Pancreas (tissue), 10 donors: ENCODE data around the gene VIPAS39. TPM values are rescaled to one million over a fixed set of nuclear protein-coding genes. Genes with fewer than 3 reads are reported as not detected.

Experiments used
- ATAC-seq, 4 donors: fragments of 200-7000 bp; cut with Tn5 transposase; one replicate each; pipeline versions ENCODE4 v1.8.0 to v1.9.1; 2020; ENCODE audit warnings: mild to moderate bottlenecking in 4 of 4, moderate library complexity in 4 of 4
- DNase-seq, 6 donors: peaks; one replicate each; pipeline ENCODE4 v3.0.0-alpha.2; 2020
- FAIRE-seq: peaks from 2 replicates; lab custom pipeline; 2012; peaks lifted over from hg19 to GRCh38; lab: Jason Lieb, UNC
- H3K27ac ChIP-seq, 4 donors: fragments of 200-600 bp; sonication (generic); 1 replicate in 3 of 4; 2 replicates in 1 of 4; pipeline versions ENCODE4 v1.5.0 to v1.8.0; 2020
- H3K27me3 ChIP-seq, 4 donors: fragments of 200-600 bp; one replicate each; pipeline ENCODE4 v1.8.0; 2021
- H3K36me3 ChIP-seq, 3 donors: fragments of 200-600 bp; sonication (generic) in 1 of 3; one replicate each; pipeline versions ENCODE4 v1.5.0 to v1.8.0; 2020 to 2021
- H3K4me1 ChIP-seq, 3 donors: fragments of 200-600 bp; one replicate each; pipeline ENCODE4 v1.8.0; 2021
- H3K4me3 ChIP-seq, 4 donors: fragments of 200-600 bp; sonication (generic) in 2 of 4; one replicate each; pipeline versions ENCODE4 v1.5.0 to v1.8.0; 2020 to 2021
- H3K9me3 ChIP-seq, 4 donors: fragments of 200-600 bp; one replicate each; pipeline ENCODE4 v1.8.0; 2021
- CTCF ChIP-seq, 4 donors: fragments of 200-600 bp; sonication (generic) in 3 of 4; IDR thresholded peaks; one replicate each; pipeline versions ENCODE4 v1.5.0 to v1.8.0; 2021; ENCODE audit warnings: antibody characterized with exemption in 4 of 4
- WGBS, 2 donors: extraction: QIAGEN DNeasy Blood & Tissue Kit; methylation state at CpG; one replicate each; pipeline ENCODE4 v1.1.7; 2013; 5-methylcytosine and 5-hydroxymethylcytosine counted together
- intact Hi-C, 3 donors: fragments of 100-400 bp; cut with DNase I; formaldehyde crosslinking; loops; one replicate each; pipeline versions ENCODE4 v1.11.1 to v1.14.2; 2022
- polyA plus RNA-seq, 2 donors: library from polyadenylated mRNA; stranded (reverse); fragments of 200-250 nt; gene quantifications; one replicate each; pipeline ENCODE4 v1.2.3, GENCODE V29; 2013
- total RNA-seq, 6 donors: library from RNA; stranded (reverse); fragmentation: NEBNext Ultra II Directional in 4 of 6; extraction: Animal tissue kit (Norgen Biotek cat#: 25700) in 4 of 6; gene quantifications; one replicate each; pipeline versions ENCODE4 v1.2.1 to v1.2.4, GENCODE V29; 2021 to 2023
- donor health status: healthy with polysubstance abuse.
- donor health status: DM: no; HTN: no; CAD: no; lungs with moderate emphysema.
- donor health status: DM: no; HTN: no; CAD: no.
- donor health status: control.
- donor health status: control.
- donor health status: Bipolar disorder and iron deficiency.
- donor health status: DM: yes; HTN: yes; CAD: no.
- donor health status: DM: no; HTN: no; CAD: no.
- donor health status: DM: no; HTN: no; CAD: no.
- donor health status: DM: yes; HTN: yes; CAD: no.

VIPAS39 gene
- total and polyA plus RNA-seq, 8 donors: 6.1 to 12.5 (median 7.7) TPM

GRCh38 chr14:77482422-77482821, 25.0 kb upstream of the VIPAS39 start:
- no peaks in the 10 kb centered on the region for H3K36me3 ChIP-seq
- intact Hi-C loops: no loop called here
- no peak overlapping the region for H3K4me3 ChIP-seq
- H3K27me3 ChIP-seq: no peaks in the 10 kb centered on the region
- FAIRE-seq: no peak
- no peak for TF ChIP-seq CTCF (IDR thresholded peaks at IDR 0.05)
- no peak for DNase-seq
- no peaks in the 10 kb centered on the region for H3K4me1 ChIP-seq
- H3K9me3 ChIP-seq: no peaks in the 10 kb centered on the region
- ATAC-seq: no peak
- H3K27ac ChIP-seq: no peak overlapping the region
- WGBS, 2 donors: 75 to 83% methylated on average over 8 of the region's 8 CpGs

DNA sequence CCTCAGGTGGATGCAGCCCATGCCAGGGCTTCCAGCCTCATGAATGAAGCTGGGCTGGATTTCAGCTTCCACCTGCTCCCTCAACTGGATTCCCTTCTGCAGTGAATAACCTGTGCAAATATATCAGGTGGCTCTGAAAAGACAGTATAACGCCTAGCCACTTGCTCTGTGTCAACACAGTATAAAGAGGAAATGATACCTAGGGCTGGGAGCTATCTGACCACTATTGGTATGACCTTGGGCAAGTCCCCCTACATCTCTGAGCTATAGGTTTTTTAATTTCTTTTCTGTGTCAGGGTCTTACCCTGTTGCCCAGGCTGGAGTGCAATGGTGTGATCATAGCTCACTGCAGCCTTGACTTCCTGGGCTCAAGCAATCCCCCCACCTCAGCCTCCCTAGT, 21.4 kb upstream of the VIPAS39 start:
- intact Hi-C loops: no loop called here
- H3K4me1 ChIP-seq: no peaks in the 10 kb centered on the region

DNA sequence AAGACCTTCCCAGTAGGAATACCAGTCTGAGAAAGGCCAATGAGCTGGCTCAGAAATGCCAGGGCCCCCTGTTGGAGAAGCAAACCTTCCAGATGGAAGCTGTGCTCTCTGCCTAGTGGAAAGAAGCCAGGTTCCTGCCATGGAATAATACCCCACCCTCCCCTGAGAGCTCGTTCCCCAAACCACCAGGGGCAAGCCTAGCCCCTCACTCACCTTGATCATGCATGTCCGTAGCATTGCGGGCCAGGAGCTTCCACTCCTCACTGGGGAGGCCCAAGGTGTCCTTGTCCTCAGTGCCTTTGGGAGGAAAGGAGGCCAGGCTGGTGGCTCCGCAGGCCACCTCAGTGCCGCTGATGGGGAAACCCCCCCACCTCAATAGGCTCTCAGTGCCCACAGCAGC, 20.6 kb upstream of the VIPAS39 start:
- ATAC-seq (no peak), DNase-seq (no peak), FAIRE-seq (no peak)
- Histone ChIP-seq H3K4me1 (no peaks in the 10 kb centered on the region), H3K9me3 (no peaks in the 10 kb centered on the region), H3K4me3 (no peak overlapping the region), H3K36me3 (no peaks in the 10 kb centered on the region), H3K27me3 (no peaks in the 10 kb centered on the region), H3K27ac (no peak overlapping the region)
- no peak for TF ChIP-seq CTCF (IDR thresholded peaks at IDR 0.05)
- intact Hi-C loops: no loop called here
- 80 to 85% methylated on average over 5 of the region's 5 CpGs for WGBS, 2 donors

More for the DNA sequence above, 21.4 kb upstream of the VIPAS39 start:
- no peaks in the 10 kb centered on the region for H3K27me3 ChIP-seq
- H3K9me3 ChIP-seq: no peaks in the 10 kb centered on the region
- H3K36me3 ChIP-seq: no peaks in the 10 kb centered on the region
- no peak overlapping the region for H3K4me3 ChIP-seq
- DNase-seq (no peak), FAIRE-seq (no peak), ATAC-seq (no peak)
- TF ChIP-seq CTCF (IDR thresholded peaks at IDR 0.05): no peak
- H3K27ac ChIP-seq: no peak overlapping the region
- 61 to 65% methylated on average over 1 of the region's 1 CpG for WGBS, 2 donors

GRCh38 chr14:77475432-77476115, 18.2 kb upstream of the VIPAS39 start:
- DNase-seq: no peak
- intact Hi-C loops: no loop called here
- WGBS, 2 donors: 73 to 79% methylated on average over 31 to 35 of the region's 35 CpGs
- Histone ChIP-seq H3K9me3 (no peaks in the 10 kb centered on the region), H3K4me3 (no peak overlapping the region), H3K4me1 (no peaks in the 10 kb centered on the region), H3K36me3 (no peaks in the 10 kb centered on the region), H3K27ac (no peak overlapping the region), H3K27me3 (no peaks in the 10 kb centered on the region)
- no peak for ATAC-seq
- no peak for TF ChIP-seq CTCF (IDR thresholded peaks at IDR 0.05)
- no peak for FAIRE-seq

GRCh38 chr14:77474479-77475177, 17.2 kb upstream of the VIPAS39 start:
- TF ChIP-seq CTCF (IDR thresholded peaks at IDR 0.05): no peak
- no peaks in the 10 kb centered on the region for H3K9me3 ChIP-seq
- no peaks in the 10 kb centered on the region for H3K4me1 ChIP-seq
- ATAC-seq: no peak
- no peaks in the 10 kb centered on the region for H3K36me3 ChIP-seq
- H3K4me3 ChIP-seq: no peak overlapping the region
- intact Hi-C loops: no loop called here
- H3K27me3 ChIP-seq: no peaks in the 10 kb centered on the region
- H3K27ac ChIP-seq: no peak overlapping the region
- WGBS, 2 donors: 52 to 76% methylated on average over 9 of the region's 9 CpGs
- FAIRE-seq: no peak
- DNase-seq: no peak
